ENCODE measurements around the gene CLNK.

Gene CLNK

GRCh38 chr4:10552591-10553280 is 131.8 kb downstream of the CLNK start:
- no peak for TF ChIP-seq ZFX (IDR thresholded peaks at IDR 0.05; ENCODE audit: borderline replicate concordance)
- TF ChIP-seq, protein P1, sequence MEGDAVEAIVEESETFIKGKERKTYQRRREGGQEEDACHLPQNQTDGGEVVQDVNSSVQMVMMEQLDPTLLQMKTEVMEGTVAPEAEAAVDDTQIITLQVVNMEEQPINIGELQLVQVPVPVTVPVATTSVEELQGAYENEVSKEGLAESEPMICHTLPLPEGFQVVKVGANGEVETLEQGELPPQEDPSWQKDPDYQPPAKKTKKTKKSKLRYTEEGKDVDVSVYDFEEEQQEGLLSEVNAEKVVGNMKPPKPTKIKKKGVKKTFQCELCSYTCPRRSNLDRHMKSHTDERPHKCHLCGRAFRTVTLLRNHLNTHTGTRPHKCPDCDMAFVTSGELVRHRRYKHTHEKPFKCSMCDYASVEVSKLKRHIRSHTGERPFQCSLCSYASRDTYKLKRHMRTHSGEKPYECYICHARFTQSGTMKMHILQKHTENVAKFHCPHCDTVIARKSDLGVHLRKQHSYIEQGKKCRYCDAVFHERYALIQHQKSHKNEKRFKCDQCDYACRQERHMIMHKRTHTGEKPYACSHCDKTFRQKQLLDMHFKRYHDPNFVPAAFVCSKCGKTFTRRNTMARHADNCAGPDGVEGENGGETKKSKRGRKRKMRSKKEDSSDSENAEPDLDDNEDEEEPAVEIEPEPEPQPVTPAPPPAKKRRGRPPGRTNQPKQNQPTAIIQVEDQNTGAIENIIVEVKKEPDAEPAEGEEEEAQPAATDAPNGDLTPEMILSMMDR (IDR thresholded peaks at IDR 0.05): no peak
- H3K27ac ChIP-seq: no peak overlapping the region

GRCh38 chr4:10535912-10536311 is 148.7 kb downstream of the CLNK start:
- TF ChIP-seq, protein P1 (IDR thresholded peaks at IDR 0.05): no peak
- TF ChIP-seq ZFX (IDR thresholded peaks at IDR 0.05; ENCODE audit: borderline replicate concordance): no peak
- no peak overlapping the region for H3K27ac ChIP-seq

- no peak overlapping the region for H3K27ac ChIP-seq
- TF ChIP-seq, protein P1 (IDR thresholded peaks at IDR 0.05): no peak
- no peak for TF ChIP-seq ZFX (IDR thresholded peaks at IDR 0.05; ENCODE audit: borderline replicate concordance)
Measured at GRCh38 chr4:10534820-10535219, 149.7 kb downstream of the CLNK start.

DNA sequence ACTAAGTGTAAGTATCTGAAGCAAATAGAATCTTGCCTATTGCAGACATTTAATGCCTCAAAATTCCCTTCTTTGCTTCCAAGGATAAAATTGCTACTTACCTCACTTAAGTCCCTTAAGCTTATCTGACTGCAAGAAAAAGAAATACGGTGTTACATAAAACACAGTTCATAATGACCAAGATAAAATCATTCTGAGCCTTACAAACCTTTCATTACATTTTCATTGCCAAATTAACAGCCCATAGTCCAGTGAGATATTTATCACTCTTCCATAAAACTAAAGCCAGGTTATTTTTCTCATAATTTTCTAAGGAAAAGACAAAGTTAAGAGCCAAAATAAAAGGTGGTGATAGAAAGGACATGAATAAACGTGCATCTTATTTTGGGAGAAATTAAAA is 152.4 kb downstream of the CLNK start:
- TF ChIP-seq, protein P1 (IDR thresholded peaks at IDR 0.05): no peak
- TF ChIP-seq ZFX (IDR thresholded peaks at IDR 0.05; ENCODE audit: borderline replicate concordance): no peak

DNA sequence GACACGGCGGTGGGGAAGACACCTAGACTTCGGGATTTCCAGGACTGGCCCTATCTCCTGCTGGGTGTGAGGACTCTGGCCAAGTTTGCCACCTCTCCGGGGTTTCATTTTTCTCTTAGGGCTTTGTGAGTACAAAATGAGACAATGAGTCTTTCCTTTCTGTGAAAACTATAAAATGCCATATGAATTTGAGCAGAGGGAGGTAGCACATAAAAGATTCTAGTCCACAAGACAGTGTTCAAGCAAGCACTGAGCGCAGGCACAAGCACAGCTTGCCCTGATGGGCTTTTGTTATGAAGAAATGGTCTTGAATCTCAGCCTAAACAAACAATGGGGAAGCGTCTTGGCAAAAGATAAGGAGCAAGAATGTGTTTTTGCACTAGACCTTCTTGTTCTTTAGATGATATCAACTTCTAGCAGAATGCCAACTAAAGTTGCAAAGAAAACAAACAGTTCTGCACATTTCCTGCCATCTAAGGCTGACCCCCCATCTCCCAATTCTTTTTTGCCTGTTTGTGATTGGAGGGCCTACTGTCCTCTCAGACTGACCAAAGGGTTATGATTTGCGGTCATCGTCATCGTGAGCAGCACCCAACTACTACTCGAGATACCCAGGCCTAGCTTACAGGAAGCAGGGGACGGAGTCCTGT is 154.3 kb downstream of the CLNK start:
- TF ChIP-seq ZFX (IDR thresholded peaks at IDR 0.05; ENCODE audit: borderline replicate concordance): no peak
- TF ChIP-seq, protein P1 (IDR thresholded peaks at IDR 0.05): no peak

More for the DNA sequence above, 152.4 kb downstream of the CLNK start:
- H3K27ac ChIP-seq: no peak overlapping the region

GRCh38 chr4:10529291-10530136 is 155.1 kb downstream of the CLNK start:
- H3K27ac ChIP-seq: no peak overlapping the region

More for the DNA sequence above, 154.3 kb downstream of the CLNK start:
- no peak overlapping the region for H3K27ac ChIP-seq

More at GRCh38 chr4:10529291-10530136, 155.1 kb downstream of the CLNK start:
- TF ChIP-seq, protein P1 (IDR thresholded peaks at IDR 0.05): no peak
- no peak for TF ChIP-seq ZFX (IDR thresholded peaks at IDR 0.05; ENCODE audit: borderline replicate concordance)

Data from 22Rv1 (cell line).